ENCODE results near the gene ATP6V0A1. TPM values are rescaled to one million over a fixed set of nuclear protein-coding genes. Genes with fewer than 3 reads are reported as not detected.

Gene ATP6V0A1
- total RNA-seq, 1 experiment from 2014 or later, result 53.4 TPM

- DNase-seq (ENCODE audit: low read depth, low spot score), result no peak
- Histone ChIP-seq H3K4me1 (ENCODE audit: control insufficient read depth, insufficient read depth, low read length) (peaks cover 36% of the 10 kb centered on the region), H3K4me3 (ENCODE audit: low read depth in 2 of 2, low read length in 2 of 2) (no peak overlapping the region), H3K27ac (ENCODE audit: low read length) (peak overlapping the region; percentile 63; the same call in 1 of the 2 replicates), H3K9me3 (ENCODE audit: control insufficient read depth, insufficient read depth, low read depth, low read length) (no peaks in the 10 kb centered on the region), H3K27me3 (ENCODE audit: control insufficient read depth, insufficient read depth, low read length) (no peaks in the 10 kb centered on the region), H3K36me3 (ENCODE audit: control insufficient read depth, insufficient read depth, low read length) (no peaks in the 10 kb centered on the region)
- in situ Hi-C loops (cut with HindIII; ENCODE audit: low pct_unique_long_range_greater_than_20kb, low sequenced_read_pairs) (no loop called here), intact Hi-C loops (cut with micrococcal nuclease; ENCODE audit: unreplicated experiment) (loop anchor here (10.0 kb wide), 2 partner anchors 101 to 211 kb away; partner anchors contain the start of gene CAVIN1)
- no peak for ATAC-seq
- ChIA-PET CTCF (no interaction called here), POLR2A (no interaction called here)
- no TSS peak for BruUV-seq (replicated peaks)
- TF ChIP-seq, protein P1, sequence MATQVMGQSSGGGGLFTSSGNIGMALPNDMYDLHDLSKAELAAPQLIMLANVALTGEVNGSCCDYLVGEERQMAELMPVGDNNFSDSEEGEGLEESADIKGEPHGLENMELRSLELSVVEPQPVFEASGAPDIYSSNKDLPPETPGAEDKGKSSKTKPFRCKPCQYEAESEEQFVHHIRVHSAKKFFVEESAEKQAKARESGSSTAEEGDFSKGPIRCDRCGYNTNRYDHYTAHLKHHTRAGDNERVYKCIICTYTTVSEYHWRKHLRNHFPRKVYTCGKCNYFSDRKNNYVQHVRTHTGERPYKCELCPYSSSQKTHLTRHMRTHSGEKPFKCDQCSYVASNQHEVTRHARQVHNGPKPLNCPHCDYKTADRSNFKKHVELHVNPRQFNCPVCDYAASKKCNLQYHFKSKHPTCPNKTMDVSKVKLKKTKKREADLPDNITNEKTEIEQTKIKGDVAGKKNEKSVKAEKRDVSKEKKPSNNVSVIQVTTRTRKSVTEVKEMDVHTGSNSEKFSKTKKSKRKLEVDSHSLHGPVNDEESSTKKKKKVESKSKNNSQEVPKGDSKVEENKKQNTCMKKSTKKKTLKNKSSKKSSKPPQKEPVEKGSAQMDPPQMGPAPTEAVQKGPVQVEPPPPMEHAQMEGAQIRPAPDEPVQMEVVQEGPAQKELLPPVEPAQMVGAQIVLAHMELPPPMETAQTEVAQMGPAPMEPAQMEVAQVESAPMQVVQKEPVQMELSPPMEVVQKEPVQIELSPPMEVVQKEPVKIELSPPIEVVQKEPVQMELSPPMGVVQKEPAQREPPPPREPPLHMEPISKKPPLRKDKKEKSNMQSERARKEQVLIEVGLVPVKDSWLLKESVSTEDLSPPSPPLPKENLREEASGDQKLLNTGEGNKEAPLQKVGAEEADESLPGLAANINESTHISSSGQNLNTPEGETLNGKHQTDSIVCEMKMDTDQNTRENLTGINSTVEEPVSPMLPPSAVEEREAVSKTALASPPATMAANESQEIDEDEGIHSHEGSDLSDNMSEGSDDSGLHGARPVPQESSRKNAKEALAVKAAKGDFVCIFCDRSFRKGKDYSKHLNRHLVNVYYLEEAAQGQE (IDR thresholded peaks at IDR 0.05; ENCODE audit: insufficient read depth in 1 of 2, low read depth in 2 of 2, low read length in 1 of 2), result no peak
Measured at GRCh38 chr17:42526031-42526444, 67.4 kb downstream of the ATP6V0A1 start.

- DNase-seq (ENCODE audit: low read depth, low spot score) (no peak), ATAC-seq (no peak)
- CTCF ChIA-PET, result interaction anchor here (0.6 to 0.7 kb wide), 2 partner anchors 10 to 121 kb away, joined by 5 to 6 read pairs; no protein-coding TSS in a partner anchor
- Histone ChIP-seq H3K27ac (ENCODE audit: low read length) (peak overlapping the region; percentile 79; the same call in 1 of the 2 replicates), H3K9me3 (ENCODE audit: control insufficient read depth, insufficient read depth, low read depth, low read length) (no peaks in the 10 kb centered on the region), H3K4me3 (ENCODE audit: low read depth in 2 of 2, low read length in 2 of 2) (no peak overlapping the region), H3K4me1 (ENCODE audit: control insufficient read depth, insufficient read depth, low read length) (peaks cover 27% of the 10 kb centered on the region), H3K27me3 (ENCODE audit: control insufficient read depth, insufficient read depth, low read length) (no peaks in the 10 kb centered on the region), H3K36me3 (ENCODE audit: control insufficient read depth, insufficient read depth, low read length) (no peaks in the 10 kb centered on the region)
- TF ChIP-seq, protein P1 (IDR thresholded peaks at IDR 0.05; ENCODE audit: insufficient read depth in 1 of 2, low read depth in 2 of 2, low read length in 1 of 2), result no peak
- TF ChIP-seq CTCF (IDR thresholded peaks at IDR 0.05) (no peak), SIN3A (IDR thresholded peaks at IDR 0.05; ENCODE audit: borderline replicate concordance, insufficient read depth, low read depth, low read length) (no peak), TCF7L2 (IDR thresholded peaks at IDR 0.05; ENCODE audit: low read depth, low read length) (no peak), POLR2AphosphoS5 (IDR thresholded peaks at IDR 0.05; ENCODE audit: low read depth, low read length) (no peak)
- POLR2A ChIA-PET, result interaction anchor here (0.6 kb wide), 1 partner anchor 198 kb away, joined by 5 read pairs; no protein-coding TSS in a partner anchor
- intact Hi-C loops (cut with micrococcal nuclease; ENCODE audit: unreplicated experiment) (loop anchor here (10.0 kb wide), 2 partner anchors 103 to 213 kb away; partner anchors contain the start of gene CAVIN1), in situ Hi-C loops (cut with HindIII; ENCODE audit: low pct_unique_long_range_greater_than_20kb, low sequenced_read_pairs) (no loop called here)
- BruUV-seq (replicated peaks), result no TSS peak
Measured at GRCh38 chr17:42527932-42528331, 69.3 kb downstream of the ATP6V0A1 start.

Measured in Panc1 (cell line).